MV-4-11 (cell line): ENCODE results near the gene TUBD1.
A peak's percentile ranks its signal among the peaks of the same experiment; 100 is the strongest.
"Not testable (repeated sequence)": the region's sequence is repeated elsewhere in the genome, so short reads cannot be mapped to it uniquely, and the experiment has no call there.

Experiments used
- DNase-seq: peaks from one replicate; lab custom pipeline; 2025; lab: John Stamatoyannopoulos, UW

The TUBD1 gene, protein sequence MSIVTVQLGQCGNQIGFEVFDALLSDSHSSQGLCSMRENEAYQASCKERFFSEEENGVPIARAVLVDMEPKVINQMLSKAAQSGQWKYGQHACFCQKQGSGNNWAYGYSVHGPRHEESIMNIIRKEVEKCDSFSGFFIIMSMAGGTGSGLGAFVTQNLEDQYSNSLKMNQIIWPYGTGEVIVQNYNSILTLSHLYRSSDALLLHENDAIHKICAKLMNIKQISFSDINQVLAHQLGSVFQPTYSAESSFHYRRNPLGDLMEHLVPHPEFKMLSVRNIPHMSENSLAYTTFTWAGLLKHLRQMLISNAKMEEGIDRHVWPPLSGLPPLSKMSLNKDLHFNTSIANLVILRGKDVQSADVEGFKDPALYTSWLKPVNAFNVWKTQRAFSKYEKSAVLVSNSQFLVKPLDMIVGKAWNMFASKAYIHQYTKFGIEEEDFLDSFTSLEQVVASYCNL

GRCh38 chr17:59892924-59893675 is at the start of gene TUBD1, which contains the start of gene RPS6KB1:
Gene TUBD1 (minus strand): TSS chr17:59892943. CDS start chr17:59891002, 1,941 bp downstream.
Gene RPS6KB1 (plus strand): TSS chr17:59893121. CDS start chr17:59893185, 64 bp downstream.
- peak; percentile 99 for DNase-seq

DNA sequence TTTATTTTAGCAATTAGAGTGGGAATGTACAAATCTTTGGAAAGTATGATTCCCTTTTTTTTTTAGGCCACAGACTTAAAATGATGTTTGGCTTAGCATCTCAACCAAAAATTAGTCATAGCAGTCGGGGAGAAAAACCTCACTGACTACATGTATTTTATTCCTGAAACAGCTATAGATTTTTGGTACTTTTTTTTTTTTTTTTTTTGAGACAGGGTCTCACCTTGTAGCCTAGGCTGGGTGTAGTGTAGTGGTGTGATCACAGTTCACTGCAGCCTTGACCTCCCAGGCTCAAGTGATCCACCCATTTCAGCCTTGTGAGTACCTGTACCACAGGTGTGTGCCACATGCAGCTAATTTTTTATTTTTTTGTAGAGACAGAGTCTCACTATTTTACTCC is 48.4 kb upstream of the TUBD1 start:
- DNase-seq = no peak

DNA sequence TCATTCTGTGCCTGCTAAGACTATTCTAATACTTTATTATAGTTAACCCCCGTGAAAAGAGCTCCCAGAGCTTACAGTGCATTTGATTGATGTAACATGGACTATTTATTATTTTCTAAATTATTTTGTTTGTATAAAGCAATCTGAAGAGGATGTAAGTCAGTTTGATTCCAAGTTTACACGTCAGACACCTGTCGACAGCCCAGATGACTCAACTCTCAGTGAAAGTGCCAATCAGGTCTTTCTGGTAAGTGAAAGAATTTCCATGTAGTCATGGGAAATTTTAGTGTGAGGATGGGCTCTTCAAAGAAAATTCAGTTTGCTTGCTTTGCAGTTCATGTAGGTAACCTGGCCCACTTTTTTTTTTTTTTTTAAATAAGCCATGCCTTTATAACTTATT is 48.0 kb upstream of the TUBD1 start:
- not testable (repeated sequence) for DNase-seq

- DNase-seq = not testable (repeated sequence)
These were observed 40.6 kb upstream of the TUBD1 start for GRCh38 chr17:59933317-59933716.

GRCh38 chr17:59930768-59931167 is 38.0 kb upstream of the TUBD1 start:
- peak; percentile 49 for DNase-seq

- DNase-seq = not testable (repeated sequence)
These were observed 37.4 kb upstream of the TUBD1 start for GRCh38 chr17:59930121-59930520.

DNA sequence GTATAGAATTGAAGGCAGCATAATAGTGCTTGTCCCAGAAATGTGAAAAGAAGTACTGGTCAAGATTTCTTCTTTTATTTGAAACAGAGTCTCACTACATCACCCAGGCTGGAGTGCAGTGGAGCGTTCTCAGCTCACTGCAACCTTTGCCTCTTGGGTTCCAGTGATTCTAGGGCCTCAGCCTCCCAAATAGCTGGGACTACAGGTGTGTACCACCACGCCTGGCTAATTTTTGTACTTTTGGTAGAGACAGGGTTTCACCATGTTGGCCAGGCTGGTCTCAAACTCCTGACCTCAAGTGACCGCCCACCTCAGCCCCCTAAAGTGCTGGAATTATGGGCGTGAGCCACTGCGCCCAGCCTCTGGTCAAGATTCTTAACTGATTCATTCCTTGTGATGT is 27.9 kb upstream of the TUBD1 start:
- not testable (repeated sequence) for DNase-seq

GRCh38 chr17:59916446-59916845 is 23.7 kb upstream of the TUBD1 start:
- no peak for DNase-seq

DNA sequence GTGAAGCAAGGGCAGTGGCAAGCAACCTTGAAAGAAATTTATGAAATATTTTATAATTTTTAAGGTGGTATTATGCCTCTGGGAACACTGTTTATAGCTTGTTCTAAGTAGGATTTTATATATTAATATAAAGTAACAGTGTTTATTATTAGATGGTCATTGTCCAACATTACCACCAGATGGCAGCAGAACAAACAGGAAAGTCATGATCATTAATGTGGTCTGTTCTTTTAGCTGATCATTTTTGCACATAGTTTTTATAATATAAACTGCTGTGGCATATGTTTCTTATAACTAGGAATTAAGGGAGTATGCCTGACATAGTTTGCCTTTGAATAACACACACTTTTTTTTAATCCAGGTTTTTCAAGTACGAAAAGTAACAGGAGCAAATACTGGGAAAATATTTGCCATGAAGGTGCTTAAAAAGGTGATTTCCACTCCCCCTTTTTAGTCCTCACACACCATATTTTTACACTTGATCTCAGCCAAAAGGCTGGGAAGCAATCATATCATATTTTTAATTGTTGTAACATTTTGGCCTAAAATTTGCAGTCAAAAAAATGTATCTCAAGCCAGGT is 21.6 kb upstream of the TUBD1 start:
- peak; percentile 10 for DNase-seq

DNA sequence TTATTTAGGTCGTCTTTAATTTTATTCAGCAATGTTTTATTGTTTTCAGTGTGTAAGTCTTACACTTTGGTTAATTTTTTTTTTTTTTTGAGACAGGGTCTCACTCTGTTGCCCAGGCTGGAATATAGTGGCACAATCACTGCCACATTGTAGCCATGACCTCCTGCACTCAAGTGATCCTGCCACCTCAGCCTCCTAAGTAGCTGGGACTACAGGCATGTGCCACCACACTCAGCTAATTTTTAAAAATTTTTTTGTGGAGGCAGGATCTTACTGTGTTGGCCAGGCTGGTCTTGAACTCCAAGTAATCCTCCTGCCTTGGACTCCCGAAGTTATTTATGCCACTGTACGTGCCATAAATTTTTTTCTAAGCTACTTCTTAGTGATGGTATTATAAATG is 14.7 kb upstream of the TUBD1 start:
- no peak for DNase-seq

DNA sequence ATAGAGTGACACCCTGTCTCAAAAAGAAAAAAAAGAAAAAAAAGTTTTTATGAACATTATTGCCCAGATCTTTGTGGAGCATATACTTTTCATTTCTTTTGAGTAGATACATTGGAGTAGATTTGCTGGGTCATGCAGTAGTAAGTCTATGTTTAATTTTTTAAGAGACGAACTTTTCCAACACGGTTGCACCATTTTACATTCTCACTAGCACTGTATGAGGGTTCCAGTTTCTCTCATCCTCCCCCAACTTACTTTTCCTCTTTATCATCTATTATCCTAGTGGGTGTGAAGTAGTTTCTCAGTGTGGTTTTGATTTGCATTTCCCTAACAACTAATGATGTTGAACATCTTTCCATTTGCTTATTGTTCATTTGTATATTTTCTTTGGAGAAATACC is 10.7 kb upstream of the TUBD1 start:
- no peak for DNase-seq

DNA sequence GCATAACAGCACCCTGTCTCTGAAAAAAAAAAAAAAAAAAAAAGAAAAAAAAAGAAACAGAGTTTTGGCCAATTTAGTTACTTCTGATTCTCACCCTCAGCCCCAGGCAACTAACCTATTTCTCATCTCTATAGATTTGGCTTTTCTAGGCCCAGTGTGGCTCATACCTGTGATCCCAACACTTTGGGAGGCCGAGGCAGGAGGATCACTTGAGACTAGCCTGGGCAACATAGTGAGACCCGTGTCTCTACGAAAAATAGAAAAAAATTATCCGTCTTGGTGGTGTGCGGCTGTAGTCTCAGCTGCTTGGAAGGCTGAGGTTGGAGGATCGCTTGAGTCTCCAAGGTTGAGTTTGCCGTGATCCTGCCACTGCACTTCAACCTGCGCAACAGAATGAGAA is 8.9 kb upstream of the TUBD1 start:
- DNase-seq = no peak

GRCh38 chr17:59899099-59899498 is 6.4 kb upstream of the TUBD1 start:
- DNase-seq = peak; percentile 70

DNA sequence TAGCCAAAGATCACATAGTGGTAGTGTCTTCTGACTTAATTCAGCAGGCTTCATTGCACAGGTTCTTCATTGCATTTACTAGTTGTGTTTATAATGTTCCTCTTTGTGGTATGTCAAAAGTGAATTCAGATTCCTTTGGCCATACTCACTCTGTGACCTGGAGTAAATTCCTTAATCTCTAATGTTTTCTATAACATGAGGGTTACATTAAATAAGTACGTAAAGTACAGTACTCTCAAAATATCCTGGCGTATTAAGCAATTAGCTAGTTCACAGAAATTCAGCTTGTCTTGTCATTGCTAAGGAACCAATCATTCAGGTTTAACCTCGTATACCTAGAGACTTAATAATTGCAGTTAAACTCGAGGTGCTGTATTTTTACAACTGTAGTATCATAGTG is 4.3 kb upstream of the TUBD1 start:
- peak; percentile 11 for DNase-seq

- no peak for DNase-seq
These were observed 945 bp upstream of the TUBD1 start for GRCh38 chr17:59893676-59894100.

GRCh38 chr17:59892251-59892923 is 356 bp downstream of the TUBD1 start:
- DNase-seq = no peak

- no peak for DNase-seq
These were observed 2.0 kb downstream of the TUBD1 start for GRCh38 chr17:59890720-59891119.

GRCh38 chr17:59888145-59888750 is 4.5 kb downstream of the TUBD1 start:
- no peak for DNase-seq

DNA sequence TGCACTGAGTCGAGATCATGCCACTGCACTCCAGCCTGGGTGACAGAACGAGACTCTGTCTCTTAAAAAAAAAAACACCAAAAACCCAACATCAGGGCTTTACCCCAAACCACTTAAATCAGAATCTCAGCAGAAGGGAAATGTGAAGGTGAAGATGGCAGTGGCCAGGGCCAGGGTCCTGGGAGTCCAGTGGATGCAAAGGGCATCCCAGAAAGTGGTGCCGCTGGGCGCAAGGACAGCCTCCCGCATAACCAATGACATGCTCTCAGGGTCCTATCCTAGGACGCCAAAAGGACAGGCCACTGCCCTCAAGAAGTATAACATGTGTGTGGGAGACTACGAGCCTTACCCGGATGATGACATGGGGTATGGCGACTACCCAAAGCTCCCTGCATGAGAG is 7.9 kb downstream of the TUBD1 start:
- DNase-seq = no peak

GRCh38 chr17:59878624-59879023 is 14.1 kb downstream of the TUBD1 start:
- DNase-seq = peak; percentile 41

- DNase-seq = no peak
These were observed 14.8 kb downstream of the TUBD1 start for GRCh38 chr17:59877965-59878364.

GRCh38 chr17:59876107-59876506 is 16.6 kb downstream of the TUBD1 start:
- peak; percentile 69 for DNase-seq
